H1 (cell line): Measurements from ENCODE around the gene DSCAM.

Experiments
- BCL11A ChIP-seq, 2 experiments: IDR thresholded peaks; one replicate each; pipeline ENCODE4 v1.6.1; 2011; ENCODE audit warnings: low read depth in 2 of 2, low read length in 2 of 2, mild to moderate bottlenecking in 2 of 2
- CEBPB ChIP-seq: IDR thresholded peaks from 2 replicates; pipeline ENCODE4 v1.6.1; 2012; ENCODE audit warnings: low read depth, low read length
- CTCF ChIP-seq, 3 experiments: IDR thresholded peaks; 1 replicate in 2 of 3; 2 replicates in 1 of 3; pipeline versions ENCODE4 v1.5.1 to v1.6.1; 2011; ENCODE audit warnings: low read length in 3 of 3, mild to moderate bottlenecking in 3 of 3, inconsistent platforms in 2 of 3, low read depth in 1 of 3, moderate library complexity in 1 of 3; ENCODE audit not compliant: insufficient read depth in 1 of 3; ENCODE audit errors: control extremely low read depth in 1 of 3
- FOSL1 ChIP-seq: IDR thresholded peaks from 2 replicates; pipeline ENCODE4 v1.6.1; 2011; ENCODE audit warnings: mild to moderate bottlenecking, low read depth, low read length, moderate library complexity; ENCODE audit not compliant: insufficient read depth
- HDAC6 ChIP-seq: IDR thresholded peaks from one replicate; pipeline ENCODE4 v1.7.1; 2012; ENCODE audit warnings: low read depth, mild to moderate bottlenecking, inconsistent platforms, low read length, moderate library complexity
- JUND ChIP-seq: IDR thresholded peaks from 2 replicates; pipeline ENCODE4 v1.6.1; 2011; ENCODE audit warnings: mild to moderate bottlenecking, improper control_type of control experiment, low read length
- POLR2A ChIP-seq, 2 experiments: IDR thresholded peaks; 1 replicate in 1 of 2; 2 replicates in 1 of 2; pipeline ENCODE4 v1.6.1; 2011; ENCODE audit warnings: low read depth in 2 of 2, low read length in 2 of 2, mild to moderate bottlenecking in 2 of 2; ENCODE audit errors: control extremely low read depth in 1 of 2
- SIN3A ChIP-seq, 2 experiments: IDR thresholded peaks in 1 of 2; conservative IDR thresholded peaks in 1 of 2; 2 replicates each; pipeline ENCODE4 v1.6.1; 2011 to 2012; ENCODE audit warnings: low read length in 2 of 2, improper control_type of control experiment in 1 of 2, low read depth in 1 of 2, mild to moderate bottlenecking in 1 of 2
- TEAD4 ChIP-seq: IDR thresholded peaks from 2 replicates; pipeline ENCODE4 v1.6.1; 2012; ENCODE audit warnings: low read depth, low read length, inconsistent platforms, mixed read lengths
- YY1 ChIP-seq: IDR thresholded peaks from 2 replicates; pipeline ENCODE4 v1.6.1; 2011; ENCODE audit warnings: low read depth, mild to moderate bottlenecking, low read length
- TF ChIP-seq, protein P1 (sequence below): IDR thresholded peaks from 2 replicates; pipeline ENCODE4 v1.6.1; 2011; ENCODE audit warnings: low read depth, mild to moderate bottlenecking, low read length; ENCODE audit not compliant: insufficient read depth

GRCh38 chr21:40516335-40516734 is 330.6 kb downstream of the DSCAM start:
- TF ChIP-seq CTCF (IDR thresholded peaks at IDR 0.05; ENCODE audit: control extremely low read depth in 1 of 3, insufficient read depth in 1 of 3, low read depth in 1 of 3, low read length in 3 of 3) (no peak), SIN3A (conservative IDR thresholded peaks at IDR 0.05 in 1 of 2, IDR thresholded peaks at IDR 0.05 in 1 of 2; ENCODE audit: low read depth in 1 of 2, low read length in 2 of 2) (no peak), POLR2A (IDR thresholded peaks at IDR 0.05; ENCODE audit: control extremely low read depth in 1 of 2, low read depth in 2 of 2, low read length in 2 of 2) (no peak), HDAC6 (no peak), FOSL1 (no peak), CEBPB (no peak), YY1 (no peak), BCL11A (IDR thresholded peaks at IDR 0.05; ENCODE audit: low read depth in 2 of 2, low read length in 2 of 2) (no peak), JUND (no peak), TEAD4 (no peak)
- TF ChIP-seq, protein P1, sequence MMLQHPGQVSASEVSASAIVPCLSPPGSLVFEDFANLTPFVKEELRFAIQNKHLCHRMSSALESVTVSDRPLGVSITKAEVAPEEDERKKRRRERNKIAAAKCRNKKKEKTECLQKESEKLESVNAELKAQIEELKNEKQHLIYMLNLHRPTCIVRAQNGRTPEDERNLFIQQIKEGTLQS: no peak
